Esophagus muscularis mucosa (tissue), 4 donors: ENCODE data around the gene C17orf50. TPM values are rescaled to one million over a fixed set of nuclear protein-coding genes. Genes with fewer than 3 reads are reported as not detected.
A peak's percentile ranks its signal among the peaks of the same experiment; 100 is the strongest.

Source experiments
- DNase-seq: peaks from one replicate; pipeline ENCODE4 v3.0.0-alpha.2; 2017; ENCODE audit errors: extremely low spot score
- H3K27ac ChIP-seq, 4 donors: fragments of 200-600 bp; sonication (generic); replicated peaks in 1 of 4; 1 replicate in 3 of 4; 2 replicates in 1 of 4; pipeline ENCODE4 v1.5.1; 2016 to 2019; ENCODE audit warnings: mild to moderate bottlenecking in 1 of 4
- H3K27me3 ChIP-seq, 4 donors: fragments of 200-600 bp; sonication (generic); one replicate each; pipeline versions ENCODE4 v1.5.1 to v1.6.0; 2016 to 2019
- H3K36me3 ChIP-seq, 4 donors: fragments of 200-600 bp; sonication (generic); one replicate each; pipeline ENCODE4 v1.5.1; 2016 to 2019
- H3K4me1 ChIP-seq, 4 donors: fragments of 200-600 bp; sonication (generic); one replicate each; pipeline ENCODE4 v1.5.1; 2016 to 2019
- H3K4me3 ChIP-seq, 4 donors: fragments of 200-600 bp; sonication (generic); 1 replicate in 2 of 4; 2 replicates in 2 of 4; pipeline ENCODE4 v1.5.1; 2016 to 2019; ENCODE audit warnings: mild to moderate bottlenecking in 4 of 4, moderate library complexity in 1 of 4
- H3K9me3 ChIP-seq, 4 donors: fragments of 200-600 bp; sonication (generic); 1 replicate in 3 of 4; 2 replicates in 1 of 4; pipeline ENCODE4 v1.5.1; 2016 to 2019
- EP300 ChIP-seq: sonication (generic); formaldehyde crosslinking; IDR thresholded peaks from one replicate; pipeline ENCODE4 v1.6.1; 2017; ENCODE audit warnings: antibody characterized with exemption
- POLR2A ChIP-seq: fragments of 450-650 bp; IDR thresholded peaks from one replicate; pipeline ENCODE4 v1.6.1; 2017; ENCODE audit warnings: antibody characterized with exemption, moderate library complexity, mild to moderate bottlenecking, low read depth
- POLR2AphosphoS5 ChIP-seq, 2 donors: sonication (generic); formaldehyde crosslinking; IDR thresholded peaks; one replicate each; pipeline ENCODE4 v1.6.1; 2017; ENCODE audit warnings: antibody characterized with exemption in 2 of 2
- WGBS: methylation state at CpG from one replicate; pipeline ENCODE4 v1.1.5; 2018; 5-methylcytosine and 5-hydroxymethylcytosine counted together
- intact Hi-C: fragments of 100-400 bp; cut with DNase I; formaldehyde crosslinking; loops from one replicate; pipeline ENCODE4 v1.15.1; 2023
- total RNA-seq, 4 donors: library from RNA; depleted of rRNA; stranded (reverse); fragments of >200 nt; gene quantifications; one replicate each; pipeline versions ENCODE4 v1.1.0 to v1.2.1, GENCODE V29; 2016
- TF ChIP-seq, protein P1 (sequence below), 3 experiments: fragments of 200-600 bp in 2 of 3; fragments of 450-650 bp in 1 of 3; sonication (generic) in 2 of 3; IDR thresholded peaks; one replicate each; pipeline ENCODE4 v1.5.1; 2017 to 2019; ENCODE audit warnings: antibody characterized with exemption in 3 of 3, mild to moderate bottlenecking in 2 of 3, moderate library complexity in 1 of 3

The C17orf50 gene
- total RNA-seq, 4 donors from 2014 or later: not detected

DNA sequence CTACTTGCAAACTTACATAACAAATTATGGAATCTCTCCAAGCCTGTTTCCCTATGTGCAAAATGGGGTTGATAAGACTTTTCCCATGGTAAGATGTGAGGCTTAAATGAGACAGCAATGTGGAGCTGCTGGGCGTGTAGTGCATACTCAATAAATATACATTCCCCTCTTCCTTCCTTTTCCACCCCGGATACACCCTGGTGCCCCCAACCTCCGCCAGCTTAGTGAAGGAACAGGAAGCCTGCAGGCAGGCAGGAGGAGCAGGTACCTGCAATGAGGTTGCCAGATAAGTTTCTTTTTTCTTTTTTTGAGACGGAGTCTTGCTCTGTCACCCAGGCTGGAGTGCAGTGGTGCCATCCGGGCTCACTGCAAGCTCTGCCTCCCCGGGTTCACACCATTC lies 14.9 kb downstream of the C17orf50 start:
- intact Hi-C loops: no loop called here
- DNase-seq: no peak
- Histone ChIP-seq H3K9me3 (no peaks in the 10 kb centered on the region), H3K4me3 (peak overlapping the region; percentile 33 to 50 (median 45)), H3K4me1 (peaks cover 23 to 79% (median 63%) of the 10 kb centered on the region in 4 donors), H3K36me3 (peaks cover 0 to 20% (median 2%) of the 10 kb centered on the region in 4 donors), H3K27ac (peak overlapping the region; percentile 89 to 91 (median 90)), H3K27me3 (no peaks in the 10 kb centered on the region)
- 50% methylated on average over 6 of the region's 6 CpGs for WGBS
- TF ChIP-seq, protein P1, sequence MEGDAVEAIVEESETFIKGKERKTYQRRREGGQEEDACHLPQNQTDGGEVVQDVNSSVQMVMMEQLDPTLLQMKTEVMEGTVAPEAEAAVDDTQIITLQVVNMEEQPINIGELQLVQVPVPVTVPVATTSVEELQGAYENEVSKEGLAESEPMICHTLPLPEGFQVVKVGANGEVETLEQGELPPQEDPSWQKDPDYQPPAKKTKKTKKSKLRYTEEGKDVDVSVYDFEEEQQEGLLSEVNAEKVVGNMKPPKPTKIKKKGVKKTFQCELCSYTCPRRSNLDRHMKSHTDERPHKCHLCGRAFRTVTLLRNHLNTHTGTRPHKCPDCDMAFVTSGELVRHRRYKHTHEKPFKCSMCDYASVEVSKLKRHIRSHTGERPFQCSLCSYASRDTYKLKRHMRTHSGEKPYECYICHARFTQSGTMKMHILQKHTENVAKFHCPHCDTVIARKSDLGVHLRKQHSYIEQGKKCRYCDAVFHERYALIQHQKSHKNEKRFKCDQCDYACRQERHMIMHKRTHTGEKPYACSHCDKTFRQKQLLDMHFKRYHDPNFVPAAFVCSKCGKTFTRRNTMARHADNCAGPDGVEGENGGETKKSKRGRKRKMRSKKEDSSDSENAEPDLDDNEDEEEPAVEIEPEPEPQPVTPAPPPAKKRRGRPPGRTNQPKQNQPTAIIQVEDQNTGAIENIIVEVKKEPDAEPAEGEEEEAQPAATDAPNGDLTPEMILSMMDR (IDR thresholded peaks at IDR 0.05): no peak
- TF ChIP-seq EP300 (no peak), POLR2AphosphoS5 (IDR thresholded peaks at IDR 0.05) (no peak), POLR2A (no peak)

DNA sequence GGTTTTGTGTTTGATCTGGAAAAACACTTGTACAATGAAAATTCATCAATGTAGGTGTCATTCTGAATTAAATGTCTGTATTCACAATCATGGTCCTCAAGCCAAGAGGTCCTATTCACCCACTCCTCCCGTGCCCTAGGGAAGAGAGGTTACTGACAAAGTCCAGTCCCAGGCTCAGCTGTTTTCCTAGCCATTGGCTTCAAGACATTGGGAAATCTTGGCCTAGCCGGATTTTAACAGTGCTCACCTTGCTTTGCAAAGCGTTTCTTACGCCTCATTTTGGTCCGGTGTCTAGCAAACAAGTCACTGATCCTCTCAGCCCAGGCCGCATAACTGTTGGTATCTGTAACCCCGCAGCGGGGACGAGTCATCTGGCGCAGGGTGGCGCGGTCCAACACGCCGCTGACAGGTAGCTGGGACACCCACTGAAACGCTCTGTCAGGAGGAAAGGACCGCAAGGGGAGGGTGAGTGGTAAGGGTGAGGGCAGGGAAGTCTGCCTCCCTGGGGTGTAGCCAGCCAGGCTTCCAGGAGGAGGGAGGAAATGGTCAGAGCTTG lies 18.0 kb downstream of the C17orf50 start:
- TF ChIP-seq EP300: no peak
- no peak for TF ChIP-seq POLR2AphosphoS5 (IDR thresholded peaks at IDR 0.05)
- no peak for TF ChIP-seq POLR2A
- TF ChIP-seq, protein P1 (IDR thresholded peaks at IDR 0.05): no peak
- H3K4me1 ChIP-seq: peaks cover 30 to 89% (median 74%) of the 10 kb centered on the region in 4 donors
- H3K27ac ChIP-seq: peak overlapping the region; percentile 89 to 91 (median 90)
- intact Hi-C loops: no loop called here
- H3K27me3 ChIP-seq: no peaks in the 10 kb centered on the region
- WGBS: 92% methylated on average over 16 of the region's 16 CpGs
- H3K4me3 ChIP-seq: no peak overlapping the region
- no peaks in the 10 kb centered on the region for H3K9me3 ChIP-seq
- H3K36me3 ChIP-seq: peaks cover 0 to 20% (median 2%) of the 10 kb centered on the region in 4 donors
- DNase-seq: no peak

DNA sequence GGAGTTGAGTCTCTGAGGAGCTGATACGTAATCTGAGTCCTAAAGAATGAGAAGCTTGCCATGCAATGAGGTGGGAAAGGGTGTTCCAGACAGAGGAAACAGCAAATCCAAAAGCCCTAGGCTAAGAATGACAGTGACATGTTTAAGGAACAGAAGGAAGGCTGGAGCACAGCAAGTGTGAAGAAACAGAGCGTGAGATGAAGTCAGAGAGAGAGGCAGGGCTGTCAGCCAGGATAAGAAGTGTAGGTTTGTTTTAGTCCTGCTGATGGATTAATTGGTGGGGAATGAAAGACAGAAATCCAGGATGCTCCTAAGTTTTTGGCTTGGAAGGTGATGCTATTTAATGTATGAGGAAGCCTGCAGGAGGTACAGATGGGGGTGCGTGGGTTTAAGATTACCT lies 20.3 kb downstream of the C17orf50 start:
- Histone ChIP-seq H3K27me3 (no peaks in the 10 kb centered on the region), H3K36me3 (peaks cover 0 to 20% (median 2%) of the 10 kb centered on the region in 4 donors), H3K9me3 (no peaks in the 10 kb centered on the region), H3K4me3 (no peak overlapping the region), H3K27ac (peak overlapping the region; percentile 76 to 85 (median 80)), H3K4me1 (peaks cover 21 to 89% (median 72%) of the 10 kb centered on the region in 4 donors)
- intact Hi-C loops: no loop called here
- TF ChIP-seq POLR2A (no peak), EP300 (no peak), POLR2AphosphoS5 (IDR thresholded peaks at IDR 0.05) (no peak)
- TF ChIP-seq, protein P1 (IDR thresholded peaks at IDR 0.05): no peak
- DNase-seq: no peak
- WGBS: 47% methylated on average over 3 of the region's 3 CpGs

DNA sequence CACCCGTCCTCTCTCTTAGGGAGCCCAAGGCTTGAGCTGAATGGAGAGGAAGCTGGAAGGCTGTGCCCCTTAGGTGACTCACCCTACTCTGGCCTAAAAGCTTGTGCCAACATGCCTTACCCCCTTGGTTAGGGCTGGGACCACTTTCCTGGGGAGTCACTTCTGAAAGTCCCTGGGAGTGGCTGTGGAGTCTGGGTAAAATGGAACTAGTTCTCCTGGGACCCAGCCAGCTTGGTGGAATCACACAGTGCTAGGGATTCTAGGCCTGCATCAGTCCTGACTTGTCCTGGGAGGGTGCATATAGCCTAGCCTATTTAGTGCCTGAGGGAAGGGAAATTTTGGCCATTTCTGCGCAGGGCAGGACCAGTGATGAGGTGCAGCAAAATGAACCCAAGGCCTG lies 24.2 kb downstream of the C17orf50 start:
- Histone ChIP-seq H3K27me3 (no peaks in the 10 kb centered on the region), H3K27ac (peak overlapping the region; percentile 76 to 85 (median 80)), H3K9me3 (no peaks in the 10 kb centered on the region), H3K4me1 (peaks cover 33 to 96% (median 84%) of the 10 kb centered on the region in 4 donors), H3K4me3 (no peak overlapping the region), H3K36me3 (no peaks in the 10 kb centered on the region)
- intact Hi-C loops: no loop called here
- no peak for DNase-seq
- WGBS: 85% methylated on average over 2 of the region's 2 CpGs
- TF ChIP-seq, protein P1 (IDR thresholded peaks at IDR 0.05): no peak
- TF ChIP-seq POLR2AphosphoS5 (IDR thresholded peaks at IDR 0.05): no peak
